ENCODE results near the gene PREX1. TPM values are rescaled to one million over a fixed set of nuclear protein-coding genes. Genes with fewer than 3 reads are reported as not detected.

PREX1 gene
- total RNA-seq, 1 donor from 2014 or later, result 2.9 TPM

- Mint-ChIP-seq H3K9me3 (ENCODE audit: low read depth) (no peaks in the 10 kb centered on the region), H3K27ac (no peak overlapping the region), H3K4me3 (ENCODE audit: low read depth) (no peak overlapping the region), H3K36me3 (ENCODE audit: insufficient read depth) (no peaks in the 10 kb centered on the region), H3K27me3 (no peaks in the 10 kb centered on the region), H3K4me1 (ENCODE audit: low read depth) (peaks cover 7% of the 10 kb centered on the region)
- no peak for DNase-seq (ENCODE audit: low spot score, unreplicated experiment)
- TF ChIP-seq CTCF (IDR thresholded peaks at IDR 0.05; ENCODE audit: unreplicated experiment), result no peak
These were observed 106.3 kb downstream of the PREX1 start for GRCh38 chr20:48721324-48722001.

GRCh38 chr20:48720256-48720985 is 107.4 kb downstream of the PREX1 start:
- Mint-ChIP-seq H3K4me1 (ENCODE audit: low read depth) (peaks cover 7% of the 10 kb centered on the region), H3K36me3 (ENCODE audit: insufficient read depth) (no peaks in the 10 kb centered on the region), H3K9me3 (ENCODE audit: low read depth) (no peaks in the 10 kb centered on the region), H3K4me3 (ENCODE audit: low read depth) (no peak overlapping the region), H3K27me3 (no peaks in the 10 kb centered on the region), H3K27ac (no peak overlapping the region)
- no peak for DNase-seq (ENCODE audit: low spot score, unreplicated experiment)
- no peak for TF ChIP-seq CTCF (IDR thresholded peaks at IDR 0.05; ENCODE audit: unreplicated experiment)

- Mint-ChIP-seq H3K9me3 (ENCODE audit: low read depth) (no peaks in the 10 kb centered on the region), H3K4me3 (ENCODE audit: low read depth) (no peak overlapping the region), H3K27ac (peak overlapping the region; percentile 63), H3K36me3 (ENCODE audit: insufficient read depth) (no peaks in the 10 kb centered on the region), H3K27me3 (no peaks in the 10 kb centered on the region), H3K4me1 (ENCODE audit: low read depth) (peaks cover 7% of the 10 kb centered on the region)
- no peak for TF ChIP-seq CTCF (IDR thresholded peaks at IDR 0.05; ENCODE audit: unreplicated experiment)
- DNase-seq (ENCODE audit: low spot score, unreplicated experiment), result no peak
These were observed 108.1 kb downstream of the PREX1 start for GRCh38 chr20:48719598-48720255.

GRCh38 chr20:48718786-48719578 is 108.8 kb downstream of the PREX1 start:
- no peaks in the 10 kb centered on the region for H3K27me3 Mint-ChIP-seq
- H3K36me3 Mint-ChIP-seq (ENCODE audit: insufficient read depth), result no peaks in the 10 kb centered on the region
- no peak for DNase-seq (ENCODE audit: low spot score, unreplicated experiment)
- no peak overlapping the region for H3K27ac Mint-ChIP-seq
- H3K4me1 Mint-ChIP-seq (ENCODE audit: low read depth), result peaks cover 5% of the 10 kb centered on the region
- no peaks in the 10 kb centered on the region for H3K9me3 Mint-ChIP-seq (ENCODE audit: low read depth)
- no peak overlapping the region for H3K4me3 Mint-ChIP-seq (ENCODE audit: low read depth)
- no peak for TF ChIP-seq CTCF (IDR thresholded peaks at IDR 0.05; ENCODE audit: unreplicated experiment)

Measured in progenitor cell of endocrine pancreas (in vitro differentiated cells).